Naive thymus-derived CD4-positive, alpha-beta T cell (primary cell): ENCODE data around the gene KRTAP9-9. TPM values are rescaled to one million over a fixed set of nuclear protein-coding genes. Genes with fewer than 3 reads are reported as not detected.
"Not testable (repeated sequence)": the region's sequence is repeated elsewhere in the genome, so short reads cannot be mapped to it uniquely, and the experiment has no call there.

ENCODE experiments used
- ATAC-seq: fragments of 150-1000 bp; cut with Tn5 transposase; 2 replicates; pipeline ENCODE4 v1.10.0; 2021; ENCODE audit warnings: mild to moderate bottlenecking, moderate library complexity
- CTCF ChIA-PET: fragments of 350-600 bp; sonication (Branson Sonifier 250); formaldehyde crosslinking; loops from one replicate; lab custom pipeline; 2021; ENCODE audit warnings: antibody characterized with exemption; lab: Charles Lee
- POLR2A ChIA-PET: fragments of 350-600 bp; sonication (Branson Sonifier 250); formaldehyde crosslinking; loops from one replicate; lab custom pipeline; 2021; ENCODE audit warnings: antibody characterized with exemption, inconsistent platforms; lab: Charles Lee
- DNase-seq, 9 donors: peaks; one replicate each; pipeline versions ENCODE4 v3.0.0 to v3.0.0-alpha.2; 2020 to 2022; ENCODE audit warnings: mixed read lengths in 1 of 9
- H3K27ac ChIP-seq: one replicate; pipeline ENCODE4 v1.7.0; 2013; ENCODE audit warnings: mild to moderate bottlenecking, low read depth, low read length, moderate library complexity
- H3K27me3 ChIP-seq, 2 donors: one replicate each; pipeline ENCODE4 v1.7.0; 2013; ENCODE audit warnings: low read length in 2 of 2, mild to moderate bottlenecking in 2 of 2, moderate library complexity in 2 of 2; ENCODE audit not compliant: control insufficient read depth in 2 of 2, insufficient read depth in 2 of 2
- H3K36me3 ChIP-seq, 3 experiments: 1 replicate in 2 of 3; 2 replicates in 1 of 3; pipeline ENCODE4 v1.7.0; 2013; ENCODE audit warnings: low read length in 3 of 3, mild to moderate bottlenecking in 3 of 3, moderate library complexity in 1 of 3; ENCODE audit not compliant: insufficient read depth in 3 of 3, control insufficient read depth in 2 of 3
- H3K4me1 ChIP-seq, 2 donors: one replicate each; pipeline ENCODE4 v1.7.0; 2013; ENCODE audit warnings: low read length in 2 of 2, mild to moderate bottlenecking in 2 of 2, moderate library complexity in 1 of 2; ENCODE audit not compliant: control insufficient read depth in 2 of 2, insufficient read depth in 2 of 2
- H3K4me3 ChIP-seq: 2 replicates; pipeline ENCODE4 v1.7.0; 2013; ENCODE audit warnings: mild to moderate bottlenecking, low read length
- H3K9me3 ChIP-seq, 3 experiments: 1 replicate in 2 of 3; 2 replicates in 1 of 3; pipeline ENCODE4 v1.7.0; 2013; ENCODE audit warnings: low read length in 3 of 3; ENCODE audit not compliant: control insufficient read depth in 2 of 3
- H3K27ac Mint-ChIP-seq, 9 donors: one replicate each; pipeline ENCODE4 v1.8.0; 2020 to 2022; ENCODE audit warnings: mixed read lengths in 9 of 9, mild to moderate bottlenecking in 8 of 9, moderate library complexity in 5 of 9, inconsistent platforms in 2 of 9
- H3K27me3 Mint-ChIP-seq, 5 donors: one replicate each; pipeline ENCODE4 v1.8.0; 2021 to 2022; ENCODE audit warnings: mixed read lengths in 5 of 5, mild to moderate bottlenecking in 1 of 5
- H3K36me3 Mint-ChIP-seq, 5 donors: one replicate each; pipeline ENCODE4 v1.8.0; 2020 to 2022; ENCODE audit warnings: mixed read lengths in 5 of 5, mild to moderate bottlenecking in 3 of 5, inconsistent platforms in 1 of 5
- H3K4me1 Mint-ChIP-seq, 7 donors: one replicate each; pipeline ENCODE4 v1.8.0; 2020 to 2022; ENCODE audit warnings: mixed read lengths in 7 of 7, mild to moderate bottlenecking in 3 of 7, inconsistent platforms in 1 of 7
- H3K4me3 Mint-ChIP-seq, 10 donors: one replicate each; pipeline ENCODE4 v1.8.0; 2020 to 2022; ENCODE audit warnings: mild to moderate bottlenecking in 10 of 10, mixed read lengths in 10 of 10, moderate library complexity in 6 of 10, inconsistent platforms in 2 of 10
- H3K9me3 Mint-ChIP-seq, 11 donors: one replicate each; pipeline ENCODE4 v1.8.0; 2020 to 2022; ENCODE audit warnings: mixed read lengths in 11 of 11, mild to moderate bottlenecking in 4 of 11, inconsistent platforms in 1 of 11, moderate library complexity in 1 of 11
- intact Hi-C, 2 donors: fragments of 100-400 bp; cut with micrococcal nuclease; formaldehyde crosslinking; loops; one replicate each; pipeline ENCODE4 v1.15.1; 2023
- polyA plus RNA-seq, 2 donors: library from polyadenylated mRNA; unstranded; fragments of 300-500 nt; fragmentation: Illumina TruSeq; gene quantifications; one replicate each; pipeline ENCODE4 v1.2.3, GENCODE V29; 2021
- total RNA-seq, 6 experiments: library from RNA in 5 of 6; stranded (reverse) in 5 of 6; gene quantifications; 1 replicate in 5 of 6; 2 replicates in 1 of 6; pipeline ENCODE4 v1.2.3 and lab custom pipeline; 2021 to 2026

Gene KRTAP9-9
- total and polyA plus RNA-seq, 7 experiments from 2014 or later, result not detected

DNA sequence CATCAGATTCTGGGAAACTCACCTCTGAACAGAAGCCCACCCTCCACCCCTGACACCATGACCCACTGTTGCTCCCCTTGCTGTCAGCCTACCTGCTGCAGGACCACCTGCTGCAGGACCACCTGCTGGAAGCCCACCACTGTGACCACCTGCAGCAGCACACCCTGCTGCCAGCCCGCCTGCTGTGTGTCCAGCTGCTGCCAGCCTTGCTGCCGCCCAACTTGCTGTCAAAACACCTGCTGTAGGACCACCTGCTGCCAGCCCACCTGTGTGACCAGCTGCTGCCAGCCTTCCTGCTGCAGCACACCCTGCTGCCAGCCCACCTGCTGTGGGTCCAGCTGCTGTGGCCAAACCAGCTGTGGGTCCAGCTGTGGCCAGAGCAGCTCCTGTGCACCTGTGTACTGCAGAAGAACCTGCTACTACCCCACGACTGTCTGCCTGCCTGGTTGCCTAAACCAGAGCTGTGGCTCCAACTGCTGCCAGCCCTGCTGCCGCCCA is 28.5 kb upstream of the KRTAP9-9 start, which contains the start of gene KRTAP9-2:
Gene KRTAP9-2, plus strand, starts transcription at position 51 of the 498 bp plus-strand sequence. Its CDS starts 7 bp downstream, at position 58.
- H3K27ac ChIP-seq, ATAC-seq, H3K9me3 Mint-ChIP-seq, H3K27ac Mint-ChIP-seq, intact Hi-C loops, H3K36me3 ChIP-seq, DNase-seq, H3K4me3 ChIP-seq, H3K4me1 ChIP-seq, H3K9me3 ChIP-seq, CTCF ChIA-PET, H3K36me3 Mint-ChIP-seq, POLR2A ChIA-PET, H3K4me3 Mint-ChIP-seq, H3K27me3 ChIP-seq: not testable (repeated sequence)
- Mint-ChIP-seq H3K27me3 (peaks cover 0 to 16% (median 0%) of the 10 kb centered on the region in 5 donors), H3K4me1 (peaks cover 0 to 15% (median 7%) of the 10 kb centered on the region in 7 donors)

DNA sequence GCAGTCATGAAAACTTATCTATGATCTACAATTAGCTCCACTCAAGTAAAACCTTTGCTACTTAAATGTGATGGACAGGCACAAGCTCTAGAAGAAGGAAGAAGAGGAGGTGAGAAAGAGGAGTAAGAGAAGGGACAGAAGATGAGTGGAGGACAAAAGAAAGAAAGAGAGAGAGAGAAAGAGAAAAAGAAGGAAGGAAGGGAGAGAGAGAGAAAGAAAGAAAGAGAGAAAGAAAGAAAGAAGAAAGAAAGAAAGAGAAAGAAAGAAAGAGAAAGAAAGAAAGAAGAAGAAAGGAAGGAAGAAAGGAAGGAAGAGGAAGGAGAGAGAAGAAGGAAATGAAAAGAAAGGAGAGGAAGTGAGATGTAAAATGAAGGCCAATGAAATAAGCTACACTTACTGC is 25.1 kb upstream of the KRTAP9-9 start:
- Mint-ChIP-seq H3K27ac (peak overlapping the region in 1 of 9 donors; percentile 23), H3K27me3 (peaks cover 0 to 25% (median 4%) of the 10 kb centered on the region in 5 donors), H3K36me3 (no peaks in the 10 kb centered on the region), H3K4me1 (peaks cover 0 to 15% (median 7%) of the 10 kb centered on the region in 7 donors), H3K9me3 (peaks cover 0 to 2% (median 0%) of the 10 kb centered on the region in 11 donors), H3K4me3 (no peak overlapping the region)
- intact Hi-C loops, result no loop called here
- H3K9me3 ChIP-seq, result no peaks in the 10 kb centered on the region
- ChIA-PET POLR2A (no interaction called here), CTCF (interaction anchor here (1.6 kb wide), 1 partner anchor 14 kb away, joined by 3 read pairs; no protein-coding TSS in a partner anchor)
- DNase-seq, result no peak
- H3K27ac ChIP-seq, result no peak overlapping the region
- H3K4me3 ChIP-seq, result no peak overlapping the region
- H3K36me3 ChIP-seq, result no peaks in the 10 kb centered on the region
- ATAC-seq, result no peak
- no peaks in the 10 kb centered on the region for H3K4me1 ChIP-seq
- H3K27me3 ChIP-seq, result peaks cover 0 to 6% of the 10 kb centered on the region in 2 donors

- Histone ChIP-seq H3K9me3 (no peaks in the 10 kb centered on the region), H3K27me3 (no peaks in the 10 kb centered on the region), H3K4me1 (no peaks in the 10 kb centered on the region), H3K27ac (no peak overlapping the region), H3K36me3 (no peaks in the 10 kb centered on the region), H3K4me3 (no peak overlapping the region)
- ATAC-seq (no peak), DNase-seq (no peak)
- H3K4me1 Mint-ChIP-seq, result peaks cover 0 to 15% (median 9%) of the 10 kb centered on the region in 7 donors
- no peak overlapping the region for H3K4me3 Mint-ChIP-seq
- H3K9me3 Mint-ChIP-seq, result peaks cover 0 to 2% (median 0%) of the 10 kb centered on the region in 11 donors
- H3K27me3 Mint-ChIP-seq, result peaks cover 0 to 27% (median 10%) of the 10 kb centered on the region in 5 donors
- H3K27ac Mint-ChIP-seq, result no peak overlapping the region
- POLR2A ChIA-PET, result no interaction called here
- intact Hi-C loops, result no loop called here
- CTCF ChIA-PET, result no interaction called here
- no peaks in the 10 kb centered on the region for H3K36me3 Mint-ChIP-seq
These were observed 23.5 kb upstream of the KRTAP9-9 start for GRCh38 chr17:41231731-41232130.

DNA sequence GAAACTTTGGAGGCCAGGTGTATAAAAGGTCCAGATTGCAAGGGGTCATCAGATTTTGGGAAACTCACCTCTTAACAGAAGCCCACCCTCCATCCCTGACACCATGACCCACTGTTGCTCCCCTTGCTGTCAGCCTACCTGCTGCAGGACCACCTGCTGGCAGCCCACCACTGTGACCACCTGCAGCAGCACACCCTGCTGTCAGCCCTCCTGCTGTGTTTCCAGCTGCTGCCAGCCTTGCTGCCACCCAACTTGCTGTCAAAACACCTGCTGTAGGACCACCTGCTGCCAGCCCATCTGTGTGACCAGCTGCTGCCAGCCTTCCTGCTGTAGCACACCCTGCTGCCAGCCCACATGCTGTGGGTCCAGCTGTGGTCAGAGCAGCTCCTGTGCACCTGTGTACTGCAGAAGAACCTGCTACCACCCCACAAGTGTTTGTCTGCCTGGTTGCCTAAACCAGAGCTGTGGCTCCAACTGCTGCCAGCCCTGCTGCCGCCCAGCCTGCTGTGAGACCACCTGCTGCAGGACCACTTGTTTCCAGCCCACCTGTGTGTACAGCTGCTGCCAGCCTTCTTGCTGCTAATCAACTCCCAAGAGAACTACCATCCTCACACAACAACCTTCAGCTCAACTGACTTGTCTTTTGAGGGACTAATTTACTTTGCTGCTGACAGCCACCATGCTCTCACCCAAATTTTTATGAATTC is 22.6 kb upstream of the KRTAP9-9 start, which contains the start of gene KRTAP9-3:
Gene KRTAP9-3, plus strand, starts transcription at position 51 of the 707 bp plus-strand sequence. Its CDS starts 53 bp downstream, at position 104.
- intact Hi-C loops, result not testable (repeated sequence)

GRCh38 chr17:41237116-41237515 is 18.1 kb upstream of the KRTAP9-9 start:
- H3K4me1 ChIP-seq, CTCF ChIA-PET, H3K9me3 ChIP-seq, ATAC-seq, H3K36me3 ChIP-seq, H3K4me3 Mint-ChIP-seq, POLR2A ChIA-PET, H3K27ac ChIP-seq, H3K4me3 ChIP-seq, H3K27me3 ChIP-seq, DNase-seq, intact Hi-C loops, H3K27ac Mint-ChIP-seq, H3K4me1 Mint-ChIP-seq: not testable (repeated sequence)
- peaks cover 0 to 11% (median 4%) of the 10 kb centered on the region in 5 donors for H3K36me3 Mint-ChIP-seq
- H3K9me3 Mint-ChIP-seq, result peaks cover 0 to 10% (median 3%) of the 10 kb centered on the region in 11 donors
- H3K27me3 Mint-ChIP-seq, result peaks cover 0 to 22% (median 17%) of the 10 kb centered on the region in 5 donors

More for the DNA sequence above, 22.6 kb upstream of the KRTAP9-9 start, which contains the start of gene KRTAP9-3:
- Mint-ChIP-seq H3K27me3 (peaks cover 0 to 27% (median 11%) of the 10 kb centered on the region in 5 donors), H3K4me1 (peaks cover 0 to 15% (median 9%) of the 10 kb centered on the region in 7 donors)
- H3K27me3 ChIP-seq, H3K27ac ChIP-seq, DNase-seq, H3K4me1 ChIP-seq, ATAC-seq, H3K27ac Mint-ChIP-seq, CTCF ChIA-PET, H3K36me3 Mint-ChIP-seq, H3K4me3 Mint-ChIP-seq, POLR2A ChIA-PET, H3K9me3 Mint-ChIP-seq, H3K36me3 ChIP-seq, H3K9me3 ChIP-seq, H3K4me3 ChIP-seq: not testable (repeated sequence)

GRCh38 chr17:41237949-41238437 is 17.2 kb upstream of the KRTAP9-9 start, which contains the start of gene KRTAP9-8:
KRTAP9-8 (plus strand) TSS chr17:41237999; CDS start chr17:41238052, 53 bp downstream.
- POLR2A ChIA-PET, H3K27ac Mint-ChIP-seq, H3K4me1 Mint-ChIP-seq, H3K27me3 ChIP-seq, H3K4me1 ChIP-seq, CTCF ChIA-PET, ATAC-seq, H3K27ac ChIP-seq, H3K4me3 Mint-ChIP-seq, H3K9me3 ChIP-seq, intact Hi-C loops, DNase-seq, H3K4me3 ChIP-seq, H3K36me3 ChIP-seq: not testable (repeated sequence)
- H3K36me3 Mint-ChIP-seq, result peaks cover 0 to 11% (median 4%) of the 10 kb centered on the region in 5 donors
- peaks cover 0 to 14% (median 3%) of the 10 kb centered on the region in 11 donors for H3K9me3 Mint-ChIP-seq
- H3K27me3 Mint-ChIP-seq, result peaks cover 0 to 24% (median 16%) of the 10 kb centered on the region in 5 donors
